ELR (cell line): ENCODE results near the gene CHN1.

Experiments
- DNase-seq: peaks from one replicate; pipeline ENCODE4 v3.0.0-alpha.2; 2015; ENCODE audit warnings: low read depth

CHN1 gene

GRCh38 chr2:174924061-174924693, 81.0 kb downstream of the CHN1 start:
- no peak for DNase-seq

- DNase-seq: no peak
These were observed 85.1 kb downstream of the CHN1 start for GRCh38 chr2:174919947-174920595.

GRCh38 chr2:174918886-174919526, 86.2 kb downstream of the CHN1 start:
- no peak for DNase-seq

- DNase-seq: no peak
These were observed 88.8 kb downstream of the CHN1 start for GRCh38 chr2:174916270-174916930.

GRCh38 chr2:174914853-174915760, 90.1 kb downstream of the CHN1 start:
- DNase-seq: no peak

- DNase-seq: no peak
These were observed 96.9 kb downstream of the CHN1 start for GRCh38 chr2:174908284-174908683.

DNA sequence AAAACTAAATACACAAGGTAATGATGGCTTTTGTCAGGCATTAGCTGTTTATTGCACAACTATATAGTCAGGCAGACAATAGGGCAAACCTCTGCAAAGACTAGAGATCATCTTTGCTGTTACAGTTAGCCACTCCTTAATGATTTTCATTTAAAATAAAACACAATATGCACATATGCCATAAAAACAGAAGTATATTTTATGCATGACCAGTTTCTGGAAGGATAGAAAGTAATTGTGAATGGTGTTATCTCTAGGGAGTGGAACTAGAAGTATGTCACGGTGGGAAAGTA, 102.0 kb downstream of the CHN1 start:
- DNase-seq: no peak

DNA sequence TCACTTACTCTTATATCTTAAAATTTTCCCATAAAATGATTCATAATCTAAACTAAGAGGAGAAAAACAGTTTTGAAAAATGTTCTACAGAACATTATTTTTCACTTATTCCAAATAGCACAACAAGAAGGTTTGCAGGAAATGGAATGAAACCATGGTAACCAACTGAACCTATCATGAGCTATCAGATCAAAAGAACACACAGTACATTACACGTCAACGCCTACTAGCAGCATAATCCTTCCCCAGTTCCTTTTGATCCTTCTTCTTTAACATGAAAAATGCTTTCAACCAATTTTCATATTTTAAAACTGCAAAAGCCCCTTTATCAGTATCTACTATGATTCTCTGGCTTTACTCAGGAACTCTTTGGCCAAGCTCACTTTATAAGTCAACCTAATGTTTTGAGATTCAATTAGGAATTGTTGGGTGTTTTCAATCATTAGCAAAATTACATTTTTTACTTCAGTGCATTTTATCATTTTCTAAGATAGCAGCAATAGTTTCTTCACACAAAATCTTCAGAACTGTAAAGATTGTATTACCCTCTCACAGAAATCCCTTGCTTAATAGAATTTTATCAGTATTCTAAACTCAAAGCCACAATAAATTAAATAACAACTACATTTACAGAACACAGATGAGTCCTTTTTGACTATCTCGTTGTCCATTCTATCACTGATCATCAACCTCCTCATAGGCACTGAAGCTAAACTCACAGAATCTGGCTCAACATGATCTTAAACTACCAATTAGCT, 102.5 kb downstream of the CHN1 start:
- DNase-seq: no peak

DNA sequence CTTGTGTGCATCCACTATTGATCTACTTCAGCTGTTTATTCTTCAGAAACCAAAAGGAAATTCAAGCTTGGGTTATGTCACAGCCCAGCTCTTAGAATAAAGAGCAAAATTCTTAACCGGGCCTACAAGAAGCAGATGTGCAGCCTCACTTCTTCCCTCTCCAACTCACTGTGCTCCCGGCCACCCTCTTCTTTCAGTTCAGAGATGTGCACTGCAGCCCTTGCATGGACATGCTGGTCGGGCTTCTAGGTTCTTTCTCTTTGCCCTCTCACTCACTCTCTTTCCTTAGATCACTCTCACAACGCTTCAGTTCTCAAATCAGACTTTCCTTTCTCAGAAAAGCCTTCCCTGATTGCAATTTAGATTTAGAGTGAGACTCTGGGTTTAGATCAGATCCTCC, 104.1 kb downstream of the CHN1 start:
- peak; percentile 40 for DNase-seq

GRCh38 chr2:174897286-174897685, 107.9 kb downstream of the CHN1 start:
- DNase-seq: no peak

DNA sequence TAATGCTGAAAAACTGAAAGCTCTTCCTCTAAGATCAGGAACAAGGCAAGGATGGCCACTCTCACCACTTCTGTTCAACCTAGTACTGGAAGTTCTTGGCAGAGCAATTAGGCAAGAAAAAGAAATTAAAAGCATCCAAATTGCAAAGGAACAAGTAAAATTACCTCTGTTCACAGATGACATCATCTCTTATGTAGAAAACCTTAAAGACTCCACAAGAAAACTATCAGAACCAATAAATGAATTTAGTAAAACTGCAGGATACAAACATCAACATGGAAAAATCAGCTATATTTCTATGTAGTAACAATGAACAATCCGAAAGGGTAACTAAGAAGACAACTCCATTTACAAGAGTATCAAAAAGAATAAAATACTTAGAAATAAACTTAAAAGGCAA, 112.2 kb downstream of the CHN1 start:
- no peak for DNase-seq

GRCh38 chr2:174892546-174892945, 112.6 kb downstream of the CHN1 start:
- DNase-seq: peak; percentile 19

DNA sequence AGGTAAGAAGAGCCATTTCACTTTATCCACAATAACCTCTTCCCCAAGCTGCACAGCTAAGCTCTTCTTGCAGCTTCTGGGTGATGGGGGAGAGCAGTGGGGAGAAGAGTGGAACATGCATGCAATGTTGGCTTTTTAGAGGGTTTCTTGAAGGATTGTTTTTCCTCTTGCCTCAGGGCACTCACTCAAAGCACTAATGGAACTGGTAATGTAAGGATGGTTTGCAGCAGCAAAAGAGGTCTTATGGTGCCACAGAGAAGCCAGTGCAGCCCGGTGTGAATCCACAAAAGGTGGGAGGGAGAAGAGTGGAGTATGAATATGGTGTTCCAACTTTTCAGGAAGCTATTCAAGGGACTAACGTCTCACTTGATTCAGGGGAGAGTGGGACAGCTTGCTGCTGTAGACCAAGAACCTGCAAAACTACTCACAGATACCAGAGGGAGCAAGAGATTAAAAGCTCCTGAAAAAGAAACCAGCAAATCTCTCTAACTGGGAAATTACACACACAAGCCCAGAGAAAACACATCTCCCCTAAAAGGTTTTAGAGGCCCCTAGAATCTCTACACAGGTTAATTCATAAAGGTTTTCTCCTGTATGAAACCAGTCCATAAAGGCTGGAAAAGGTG, 116.4 kb downstream of the CHN1 start:
- DNase-seq: no peak

GRCh38 chr2:174888146-174888545, 117.0 kb downstream of the CHN1 start:
- DNase-seq: no peak

DNA sequence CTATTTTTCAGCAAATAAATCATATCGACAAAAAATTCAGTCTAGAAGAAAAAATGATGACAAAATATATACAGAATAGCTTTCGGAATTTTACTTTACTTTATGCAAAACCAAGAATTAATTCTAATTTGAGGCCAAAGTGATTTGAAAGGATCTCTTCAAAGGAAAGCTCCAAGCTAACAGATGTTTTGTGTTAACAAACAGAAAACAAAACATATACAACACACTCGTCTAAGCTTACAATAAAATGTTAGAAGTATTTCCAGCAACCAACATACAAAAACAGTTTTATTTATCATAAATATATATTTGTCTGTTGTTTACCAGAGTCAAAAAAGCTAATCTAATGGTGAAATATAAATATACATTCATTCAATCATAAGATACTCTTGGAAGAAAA, 122.8 kb downstream of the CHN1 start:
- no peak for DNase-seq

DNA sequence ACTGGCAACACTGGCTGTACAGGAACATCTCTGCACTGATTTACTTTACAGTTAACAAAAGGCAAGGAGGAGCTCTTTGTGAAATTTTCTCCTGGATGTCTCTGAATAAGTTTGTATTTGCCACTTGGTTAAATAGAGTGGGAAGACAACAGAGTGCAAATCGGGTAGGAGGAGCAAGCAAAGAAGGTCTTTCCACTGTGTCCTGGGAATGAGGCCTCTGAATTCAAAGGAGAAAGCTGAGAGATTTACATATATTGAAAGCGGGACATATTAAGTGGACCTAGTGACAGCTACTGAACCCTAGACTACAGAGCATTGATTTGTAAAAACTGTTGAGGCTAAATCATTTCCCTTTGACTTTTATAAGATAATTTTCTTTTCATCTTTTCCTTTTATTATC, 123.5 kb downstream of the CHN1 start:
- no peak for DNase-seq

DNA sequence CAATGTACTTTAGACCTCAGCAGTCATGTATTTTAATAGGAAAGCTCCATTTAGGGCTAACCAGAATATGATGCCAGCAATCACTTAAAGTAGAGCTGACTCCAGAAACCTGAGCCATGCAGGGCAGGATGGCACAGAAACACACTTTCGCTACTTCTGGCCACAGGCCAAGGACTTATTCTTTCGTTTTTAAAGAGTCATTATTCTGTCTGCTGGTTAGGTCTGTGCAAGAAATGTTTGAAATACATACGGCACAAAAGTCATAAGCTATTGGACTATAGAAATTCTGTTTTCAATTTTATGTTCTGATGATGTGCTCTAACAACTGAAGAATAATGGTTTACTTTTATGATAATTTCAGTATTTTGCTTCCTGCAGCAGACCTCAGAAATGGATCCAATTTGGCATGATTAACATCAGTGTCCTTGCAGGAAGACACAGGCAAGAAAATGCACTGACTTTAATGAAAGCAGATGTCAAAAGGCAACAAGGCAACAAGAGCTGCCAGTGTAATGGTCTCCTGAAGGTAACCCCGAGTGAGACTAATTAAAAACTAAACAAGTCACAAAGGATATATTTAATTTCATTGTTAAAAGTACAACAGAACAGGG, 126.5 kb downstream of the CHN1 start:
- DNase-seq: peak; percentile 55

GRCh38 chr2:174877751-174878150, 127.4 kb downstream of the CHN1 start:
- DNase-seq: no peak

GRCh38 chr2:174877301-174877700, 127.9 kb downstream of the CHN1 start:
- DNase-seq: no peak

DNA sequence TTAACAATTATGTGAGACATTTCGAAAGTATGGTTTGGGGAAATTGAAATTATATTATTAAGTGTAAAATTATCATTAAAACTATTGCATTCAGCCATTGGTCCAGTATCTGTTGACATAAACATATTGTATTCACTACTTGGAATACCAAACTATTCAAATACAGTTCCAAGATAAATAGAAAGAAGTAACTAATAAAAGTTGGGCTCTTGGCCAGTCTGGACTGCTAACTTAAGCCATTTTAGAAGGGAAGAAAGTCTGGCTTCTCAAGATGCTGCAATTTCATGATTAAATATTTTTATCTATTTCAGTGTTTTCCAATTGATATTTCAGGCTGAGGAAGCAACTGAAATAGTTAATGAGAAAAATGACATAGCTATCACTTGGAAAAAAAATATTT, 131.1 kb downstream of the CHN1 start:
- no peak for DNase-seq

DNA sequence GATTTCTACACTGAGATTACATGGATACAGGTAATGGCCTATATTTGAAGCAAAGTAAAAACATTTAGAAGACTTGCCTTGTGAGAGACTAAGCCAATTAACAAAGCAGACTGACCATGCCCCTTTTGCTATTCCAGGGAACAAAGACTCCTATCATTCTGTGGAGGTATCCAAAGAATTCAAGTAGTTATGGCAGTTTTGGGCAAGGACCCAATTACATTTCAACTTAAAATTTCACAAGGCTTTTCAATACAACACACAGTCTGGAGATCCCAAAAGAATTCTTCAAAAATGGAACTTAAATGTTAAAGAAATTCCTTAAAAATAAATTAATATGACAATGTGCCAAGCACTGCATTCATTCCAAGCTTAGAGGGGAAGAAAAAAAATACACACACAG, 131.7 kb downstream of the CHN1 start:
- no peak for DNase-seq
